Esophagus squamous epithelium (tissue), 4 donors: ENCODE measurements around the gene NDUFB3.

Source experiments
- POLR2A ChIP-seq, 4 donors: fragments of 450-650 bp; IDR thresholded peaks; one replicate each; pipeline ENCODE4 v1.6.1; 2017; ENCODE audit warnings: antibody characterized with exemption in 4 of 4, mild to moderate bottlenecking in 4 of 4, moderate library complexity in 3 of 4
- TF ChIP-seq, protein P1 (sequence below), 6 experiments: fragments of 450-650 bp in 4 of 6; fragments of 200-600 bp in 2 of 6; sonication (generic) in 2 of 6; IDR thresholded peaks; one replicate each; pipeline ENCODE4 v1.5.1; 2016 to 2019; ENCODE audit warnings: antibody characterized with exemption in 6 of 6, mild to moderate bottlenecking in 4 of 6, moderate library complexity in 4 of 6

DNA sequence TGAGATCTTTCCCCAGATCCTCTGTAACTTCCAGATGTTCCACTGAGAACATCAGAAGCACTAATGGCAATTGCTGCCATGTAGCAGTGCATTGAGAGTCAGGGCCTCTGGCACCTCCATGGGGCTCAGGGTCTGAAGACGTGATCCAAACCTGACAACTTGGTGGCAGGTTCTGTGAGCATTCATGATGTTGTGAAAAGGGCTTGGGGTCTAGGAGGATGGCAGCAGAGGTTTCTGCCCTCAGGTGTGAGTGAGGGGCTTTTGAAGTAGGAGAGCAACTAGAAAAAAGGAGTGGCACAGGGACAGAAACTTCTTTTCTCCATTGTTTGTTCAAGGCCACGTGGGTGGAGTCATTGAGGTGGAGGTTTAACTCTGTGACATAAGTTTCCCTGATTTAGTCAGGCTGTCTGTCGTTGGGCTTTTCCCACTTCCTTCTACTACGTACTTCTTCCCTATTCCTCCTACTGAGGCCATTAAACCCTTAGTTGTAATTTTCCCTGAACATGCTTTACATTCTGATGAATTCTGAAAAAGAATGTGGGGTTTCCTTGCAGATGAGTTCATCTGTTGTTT is 57.2 kb downstream of the NDUFB3 start:
- no peak for TF ChIP-seq POLR2A (IDR thresholded peaks at IDR 0.05)
- TF ChIP-seq, protein P1, sequence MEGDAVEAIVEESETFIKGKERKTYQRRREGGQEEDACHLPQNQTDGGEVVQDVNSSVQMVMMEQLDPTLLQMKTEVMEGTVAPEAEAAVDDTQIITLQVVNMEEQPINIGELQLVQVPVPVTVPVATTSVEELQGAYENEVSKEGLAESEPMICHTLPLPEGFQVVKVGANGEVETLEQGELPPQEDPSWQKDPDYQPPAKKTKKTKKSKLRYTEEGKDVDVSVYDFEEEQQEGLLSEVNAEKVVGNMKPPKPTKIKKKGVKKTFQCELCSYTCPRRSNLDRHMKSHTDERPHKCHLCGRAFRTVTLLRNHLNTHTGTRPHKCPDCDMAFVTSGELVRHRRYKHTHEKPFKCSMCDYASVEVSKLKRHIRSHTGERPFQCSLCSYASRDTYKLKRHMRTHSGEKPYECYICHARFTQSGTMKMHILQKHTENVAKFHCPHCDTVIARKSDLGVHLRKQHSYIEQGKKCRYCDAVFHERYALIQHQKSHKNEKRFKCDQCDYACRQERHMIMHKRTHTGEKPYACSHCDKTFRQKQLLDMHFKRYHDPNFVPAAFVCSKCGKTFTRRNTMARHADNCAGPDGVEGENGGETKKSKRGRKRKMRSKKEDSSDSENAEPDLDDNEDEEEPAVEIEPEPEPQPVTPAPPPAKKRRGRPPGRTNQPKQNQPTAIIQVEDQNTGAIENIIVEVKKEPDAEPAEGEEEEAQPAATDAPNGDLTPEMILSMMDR (IDR thresholded peaks at IDR 0.05): no peak
